Body of pancreas (tissue), 4 donors: ENCODE measurements around the gene TGM2. TPM values are rescaled to one million over a fixed set of nuclear protein-coding genes. Genes with fewer than 3 reads are reported as not detected.
A peak's percentile ranks its signal among the peaks of the same experiment; 100 is the strongest.

Source experiments
- ATAC-seq: fragments of 150-250 bp; one replicate; pipeline ENCODE4 v1.9.1; 2016
- DNase-seq, 4 donors: peaks; one replicate each; pipeline ENCODE4 v3.0.0-alpha.2; 2019
- H3K27ac ChIP-seq, 4 donors: fragments of 200-600 bp; sonication (generic); 1 replicate in 3 of 4; 2 replicates in 1 of 4; pipeline versions ENCODE4 v1.5.1 to v1.6.1; 2016 to 2019; ENCODE audit warnings: mild to moderate bottlenecking in 1 of 4, mixed read lengths in 1 of 4, moderate library complexity in 1 of 4
- H3K27me3 ChIP-seq, 2 donors: fragments of 200-600 bp; sonication (generic); one replicate each; pipeline ENCODE4 v1.6.0; 2016; ENCODE audit warnings: mild to moderate bottlenecking in 1 of 2
- H3K36me3 ChIP-seq, 2 donors: fragments of 200-600 bp; sonication (generic); replicated peaks in 1 of 2; 2 replicates each; pipeline ENCODE4 v1.5.1; 2016; ENCODE audit warnings: low read depth in 2 of 2; ENCODE audit not compliant: insufficient read depth in 1 of 2
- H3K4me1 ChIP-seq: fragments of 200-600 bp; sonication (generic); one replicate; pipeline ENCODE4 v1.6.0; 2016
- H3K4me3 ChIP-seq, 2 donors: fragments of 200-600 bp; sonication (generic); 1 replicate in 1 of 2; 2 replicates in 1 of 2; pipeline ENCODE4 v1.5.1; 2016 to 2019
- H3K9me3 ChIP-seq, 3 donors: fragments of 200-600 bp; sonication (generic); 1 replicate in 2 of 3; 2 replicates in 1 of 3; pipeline ENCODE4 v1.5.1; 2016
- POLR2A ChIP-seq, 3 donors: fragments of 450-650 bp; IDR thresholded peaks; one replicate each; pipeline ENCODE4 v1.6.1; 2016; ENCODE audit warnings: antibody characterized with exemption in 3 of 3, mild to moderate bottlenecking in 2 of 3
- WGBS, 2 donors: methylation state at CpG; one replicate each; pipeline ENCODE4 v1.1.5; 2017; 5-methylcytosine and 5-hydroxymethylcytosine counted together
- intact Hi-C: fragments of 100-400 bp; cut with DNase I; formaldehyde crosslinking; loops from one replicate; pipeline ENCODE4 v1.15.1; 2023
- total RNA-seq, 2 donors: library from RNA; depleted of rRNA; stranded (reverse); fragments of >200 nt; gene quantifications; one replicate each; pipeline ENCODE4 v1.1.0, GENCODE V29; 2016
- TF ChIP-seq, protein P1 (sequence below), 7 experiments: fragments of 450-650 bp in 4 of 7; fragments of 200-600 bp in 3 of 7; sonication (generic) in 3 of 7; IDR thresholded peaks; one replicate each; pipeline ENCODE4 v1.5.1; 2016 to 2019; ENCODE audit warnings: antibody characterized with exemption in 7 of 7

TGM2 gene
- total RNA-seq, 2 donors from 2014 or later: 17.1 to 27.5 TPM

DNA sequence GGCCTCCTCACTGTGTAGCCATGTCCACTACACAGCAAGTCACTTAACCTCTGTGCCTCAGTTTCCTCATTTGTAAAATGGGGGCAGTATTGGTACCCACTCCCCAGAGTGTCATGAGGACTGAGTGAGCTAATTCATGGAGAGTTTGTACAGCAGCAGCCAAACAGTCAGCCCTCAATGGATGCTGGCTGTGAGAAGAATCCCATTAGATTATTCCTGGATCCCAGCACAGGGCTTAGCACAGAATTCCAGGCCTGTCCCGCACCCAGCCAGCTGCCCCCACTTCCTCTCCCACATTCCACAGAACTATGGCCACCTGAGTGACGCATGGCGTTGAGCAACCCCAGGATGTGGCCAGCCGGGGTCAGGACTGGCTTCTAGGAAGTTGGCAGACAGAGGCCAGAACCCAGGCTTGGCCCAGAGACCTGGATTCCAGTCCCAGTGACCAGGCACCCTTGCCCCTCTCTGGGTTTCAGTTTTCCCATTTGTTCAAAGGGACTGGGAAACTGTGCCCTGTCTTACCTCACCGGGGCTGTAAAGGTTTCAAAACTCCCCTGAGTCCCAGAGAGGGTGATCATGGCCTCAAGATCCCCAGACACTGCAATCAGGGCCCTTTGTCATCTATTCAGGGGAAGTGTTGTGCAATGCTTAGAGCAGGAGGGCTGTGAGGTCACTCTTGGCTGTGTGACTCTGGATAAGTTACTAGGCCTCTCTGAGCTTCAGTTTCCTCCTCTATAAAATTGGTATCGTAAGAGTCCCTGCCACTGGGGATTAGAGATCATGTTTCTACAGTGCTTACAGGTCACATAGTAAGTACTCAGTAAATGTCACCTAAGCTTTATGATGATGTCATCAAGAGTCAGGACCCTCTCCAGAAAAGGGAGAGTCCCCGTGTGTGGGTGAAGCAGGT is 3.0 kb upstream of the TGM2 start:
- ATAC-seq (peak; percentile 24), DNase-seq (peak; percentile 33 to 64 (median 46))
- Histone ChIP-seq H3K4me3 (no peak overlapping the region), H3K27ac (peak overlapping the region in 3 of 4 donors; percentile 15 to 42 (median 18)), H3K27me3 (no peaks in the 10 kb centered on the region), H3K4me1 (peaks cover 13% of the 10 kb centered on the region), H3K9me3 (no peaks in the 10 kb centered on the region), H3K36me3 (no peaks in the 10 kb centered on the region)
- 53 to 54% methylated on average over 3 to 7 of the region's 7 CpGs for WGBS, 2 donors
- intact Hi-C loops: loop anchor here (5.0 kb wide), 1 partner anchor 111 kb away; no protein-coding TSS in a partner anchor
- TF ChIP-seq, protein P1, sequence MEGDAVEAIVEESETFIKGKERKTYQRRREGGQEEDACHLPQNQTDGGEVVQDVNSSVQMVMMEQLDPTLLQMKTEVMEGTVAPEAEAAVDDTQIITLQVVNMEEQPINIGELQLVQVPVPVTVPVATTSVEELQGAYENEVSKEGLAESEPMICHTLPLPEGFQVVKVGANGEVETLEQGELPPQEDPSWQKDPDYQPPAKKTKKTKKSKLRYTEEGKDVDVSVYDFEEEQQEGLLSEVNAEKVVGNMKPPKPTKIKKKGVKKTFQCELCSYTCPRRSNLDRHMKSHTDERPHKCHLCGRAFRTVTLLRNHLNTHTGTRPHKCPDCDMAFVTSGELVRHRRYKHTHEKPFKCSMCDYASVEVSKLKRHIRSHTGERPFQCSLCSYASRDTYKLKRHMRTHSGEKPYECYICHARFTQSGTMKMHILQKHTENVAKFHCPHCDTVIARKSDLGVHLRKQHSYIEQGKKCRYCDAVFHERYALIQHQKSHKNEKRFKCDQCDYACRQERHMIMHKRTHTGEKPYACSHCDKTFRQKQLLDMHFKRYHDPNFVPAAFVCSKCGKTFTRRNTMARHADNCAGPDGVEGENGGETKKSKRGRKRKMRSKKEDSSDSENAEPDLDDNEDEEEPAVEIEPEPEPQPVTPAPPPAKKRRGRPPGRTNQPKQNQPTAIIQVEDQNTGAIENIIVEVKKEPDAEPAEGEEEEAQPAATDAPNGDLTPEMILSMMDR (IDR thresholded peaks at IDR 0.05): no peak
- TF ChIP-seq POLR2A (IDR thresholded peaks at IDR 0.05): no peak

DNA sequence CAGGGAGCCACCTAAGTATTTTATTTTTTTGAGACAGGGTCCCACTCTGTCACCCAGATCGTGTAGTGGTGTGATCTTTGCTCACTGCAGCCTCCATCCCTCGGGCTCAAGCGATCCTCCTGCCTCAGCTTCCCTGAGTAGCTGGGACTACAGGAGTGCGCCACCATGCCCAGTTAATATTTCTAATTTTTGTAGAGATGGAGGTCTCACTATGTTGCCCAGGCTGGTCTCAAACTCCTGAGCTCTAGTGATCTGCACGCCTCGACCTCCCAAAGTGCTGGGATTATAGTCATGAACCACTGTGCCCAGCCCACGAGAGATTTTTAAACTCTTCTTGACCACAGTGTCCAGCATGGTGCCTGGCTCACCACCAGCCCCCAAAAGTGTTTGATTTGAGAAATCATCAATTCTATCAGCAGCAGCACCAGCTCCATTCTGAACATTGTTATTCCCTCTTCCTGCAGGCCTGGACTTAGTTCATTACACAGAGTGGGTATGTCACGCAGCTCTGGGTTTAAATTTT is 2.3 kb upstream of the TGM2 start:
- H3K36me3 ChIP-seq: no peaks in the 10 kb centered on the region
- H3K27ac ChIP-seq: no peak overlapping the region
- no peak for DNase-seq
- peaks cover 13% of the 10 kb centered on the region for H3K4me1 ChIP-seq
- 75 to 83% methylated on average over 8 of the region's 8 CpGs for WGBS, 2 donors
- no peaks in the 10 kb centered on the region for H3K27me3 ChIP-seq
- H3K4me3 ChIP-seq: no peak overlapping the region
- intact Hi-C loops: loop anchor here (5.0 kb wide), 1 partner anchor 110 kb away; no protein-coding TSS in a partner anchor
- TF ChIP-seq, protein P1 (IDR thresholded peaks at IDR 0.05): no peak
- no peak for TF ChIP-seq POLR2A (IDR thresholded peaks at IDR 0.05)
- no peaks in the 10 kb centered on the region for H3K9me3 ChIP-seq
- no peak for ATAC-seq

DNA sequence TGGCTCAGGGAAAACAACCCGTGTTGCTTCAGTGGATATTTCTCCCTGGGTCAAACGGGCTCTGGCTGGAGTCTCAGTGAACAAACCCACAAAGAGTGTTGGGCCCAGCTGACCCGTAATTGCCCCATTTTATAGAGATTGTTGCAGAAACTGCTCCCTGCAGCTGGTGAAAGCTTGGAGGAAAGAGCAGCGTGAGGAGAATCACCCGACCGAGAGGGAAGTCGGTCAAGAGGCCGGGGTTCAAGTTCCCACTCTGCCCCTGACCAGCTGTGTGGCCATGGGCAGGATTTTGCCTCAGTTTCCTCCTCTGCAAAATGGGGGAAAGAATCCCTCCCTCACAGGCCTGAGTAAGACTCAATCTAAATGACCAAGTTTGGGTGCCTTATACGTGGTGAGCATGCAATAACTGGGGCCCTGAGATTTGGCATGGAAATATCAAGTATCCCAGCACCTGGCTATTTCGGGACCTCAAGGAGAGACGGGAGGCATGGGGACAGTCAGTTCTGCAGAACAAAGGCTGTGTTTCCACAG is 1.7 kb upstream of the TGM2 start:
- ATAC-seq: no peak
- TF ChIP-seq POLR2A (IDR thresholded peaks at IDR 0.05): no peak
- TF ChIP-seq, protein P1 (IDR thresholded peaks at IDR 0.05): no peak
- Histone ChIP-seq H3K9me3 (no peaks in the 10 kb centered on the region), H3K27ac (no peak overlapping the region), H3K4me1 (peaks cover 13% of the 10 kb centered on the region), H3K27me3 (no peaks in the 10 kb centered on the region), H3K36me3 (no peaks in the 10 kb centered on the region), H3K4me3 (no peak overlapping the region)
- WGBS, 2 donors: 62 to 86% methylated on average over 11 of the region's 11 CpGs
- intact Hi-C loops: loop anchor here (5.0 kb wide), 1 partner anchor 109 kb away; no protein-coding TSS in a partner anchor
- DNase-seq: no peak

DNA sequence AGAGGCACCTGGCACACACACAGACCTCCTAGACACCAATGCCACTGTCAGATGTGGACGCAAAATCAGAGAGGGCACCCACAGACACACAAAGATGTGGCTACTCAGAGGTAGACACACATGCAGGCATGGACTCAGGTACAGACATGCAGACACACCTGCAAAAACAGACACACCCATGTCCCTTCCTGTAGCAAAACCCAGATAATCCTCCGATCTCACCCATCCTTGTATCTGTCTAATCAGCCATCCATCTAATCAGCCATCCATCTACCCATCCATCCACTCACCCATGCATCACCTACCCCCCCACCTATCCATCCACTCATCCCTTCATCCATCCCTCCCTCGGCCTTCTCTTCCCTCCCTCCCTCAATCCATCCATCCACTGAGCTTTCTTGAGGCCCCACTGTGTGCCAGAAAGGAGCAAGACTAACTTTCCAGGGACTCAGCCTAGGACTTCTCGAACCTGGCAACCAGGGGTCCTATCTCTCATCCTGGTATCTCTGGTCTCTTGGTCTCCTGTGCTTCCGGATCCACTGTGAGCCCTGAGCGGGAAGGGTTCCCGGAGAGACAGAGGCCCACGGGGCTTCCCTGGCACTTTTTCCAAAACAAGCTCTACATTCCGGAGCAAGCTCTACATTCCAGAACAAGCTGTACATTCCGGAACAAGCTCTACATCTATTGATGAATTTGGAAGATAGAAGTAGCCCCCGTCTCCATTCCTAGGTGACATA is 1.1 kb upstream of the TGM2 start:
- intact Hi-C loops: loop anchor here (5.0 kb wide), 1 partner anchor 109 kb away; no protein-coding TSS in a partner anchor
- ATAC-seq (no peak), DNase-seq (no peak)
- Histone ChIP-seq H3K9me3 (no peaks in the 10 kb centered on the region), H3K27ac (no peak overlapping the region), H3K4me1 (peaks cover 13% of the 10 kb centered on the region), H3K27me3 (no peaks in the 10 kb centered on the region), H3K4me3 (no peak overlapping the region), H3K36me3 (no peaks in the 10 kb centered on the region)
- WGBS, 2 donors: 70 to 89% methylated on average over 11 of the region's 11 CpGs
- TF ChIP-seq, protein P1 (IDR thresholded peaks at IDR 0.05): no peak
- no peak for TF ChIP-seq POLR2A (IDR thresholded peaks at IDR 0.05)
